ENCODE results near the gene CYP1B1. TPM values are rescaled to one million over a fixed set of nuclear protein-coding genes. Genes with fewer than 3 reads are reported as not detected.

CYP1B1 gene
- total RNA-seq, 1 experiment from 2014 or later = 1.3 TPM

DNA sequence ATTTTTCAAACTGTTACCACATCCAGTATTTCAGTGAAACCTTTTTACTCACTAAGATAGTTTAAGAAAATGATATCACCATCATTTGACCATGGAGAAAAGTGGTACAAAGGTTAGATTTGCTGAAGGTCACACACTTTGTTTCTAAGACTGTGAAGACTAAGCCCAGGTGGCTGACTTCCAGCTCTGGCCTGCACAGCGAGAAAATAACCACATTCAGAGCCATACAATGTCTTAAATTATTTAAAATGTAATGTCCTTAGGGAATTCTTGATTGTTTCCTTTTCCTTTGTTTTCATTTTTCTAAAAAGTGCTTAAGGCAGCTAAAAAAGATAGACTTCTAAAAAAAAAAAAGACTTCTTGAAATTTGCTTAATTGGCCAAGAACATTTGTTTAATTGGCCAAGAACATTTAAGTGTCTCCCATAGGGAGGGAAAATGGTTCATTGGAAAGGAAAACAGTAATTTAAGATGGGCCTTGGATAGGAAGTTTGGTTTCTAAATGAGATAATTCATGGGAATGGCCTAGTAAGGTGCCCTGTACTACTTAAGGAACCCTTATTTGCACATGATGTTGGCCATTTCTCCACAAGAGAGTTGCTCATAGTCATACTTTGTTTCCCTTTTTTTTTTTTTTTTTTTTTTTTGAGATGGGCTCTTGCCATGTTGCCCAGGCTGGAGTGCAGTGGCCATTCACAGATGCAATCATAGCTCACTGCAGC is 45.2 kb downstream of the CYP1B1 start:
- no peaks in the 10 kb centered on the region for H3K36me3 Mint-ChIP-seq (ENCODE audit: insufficient read depth, unreplicated experiment)
- no peak for DNase-seq
- no peaks in the 10 kb centered on the region for H3K4me1 ChIP-seq
- no peaks in the 10 kb centered on the region for H3K9me3 Mint-ChIP-seq (ENCODE audit: unreplicated experiment)
- intact Hi-C loops (cut with micrococcal nuclease; ENCODE audit: unreplicated experiment) = no loop called here
- CTCF ChIA-PET = interaction anchor here (0.7 kb wide), 1 partner anchor 62 kb away, joined by 6 read pairs; no protein-coding TSS in a partner anchor
- H3K27me3 ChIP-seq (replicated peaks; ENCODE audit: control insufficient read depth, insufficient read depth, low read length) = no peaks in the 10 kb centered on the region
- H3K4me3 ChIP-seq (ENCODE audit: low read depth, low read length) = no peak overlapping the region
- H3K4me3 Mint-ChIP-seq (ENCODE audit: unreplicated experiment) = no peak overlapping the region
- no TSS peak for BruUV-seq (replicated peaks)
- H3K9me3 ChIP-seq = no peaks in the 10 kb centered on the region
- POLR2A ChIA-PET = no interaction called here
- H3K4me1 Mint-ChIP-seq (ENCODE audit: low read depth, unreplicated experiment) = no peaks in the 10 kb centered on the region
- peaks cover 9% of the 10 kb centered on the region for H3K27me3 Mint-ChIP-seq (ENCODE audit: insufficient read depth, unreplicated experiment)
- TF ChIP-seq CTCF (IDR thresholded peaks at IDR 0.05; ENCODE audit: insufficient read depth in 1 of 2, low read depth in 1 of 2, low read length in 1 of 2, severe bottlenecking in 1 of 2, unreplicated experiment in 1 of 2) = no peak
- no peaks in the 10 kb centered on the region for H3K36me3 ChIP-seq (ENCODE audit: control insufficient read depth, insufficient read depth, low read length)
- H3K27ac Mint-ChIP-seq (ENCODE audit: unreplicated experiment) = no peak overlapping the region

GRCh38 chr2:38029512-38029911 is 46.4 kb downstream of the CYP1B1 start:
- ChIA-PET CTCF (no interaction called here), POLR2A (no interaction called here)
- H3K4me3 ChIP-seq (ENCODE audit: low read depth, low read length) = no peak overlapping the region
- intact Hi-C loops (cut with micrococcal nuclease; ENCODE audit: unreplicated experiment) = no loop called here
- H3K4me1 ChIP-seq = no peaks in the 10 kb centered on the region
- no peaks in the 10 kb centered on the region for H3K36me3 Mint-ChIP-seq (ENCODE audit: insufficient read depth, unreplicated experiment)
- H3K36me3 ChIP-seq (ENCODE audit: control insufficient read depth, insufficient read depth, low read length) = no peaks in the 10 kb centered on the region
- H3K27me3 ChIP-seq (replicated peaks; ENCODE audit: control insufficient read depth, insufficient read depth, low read length) = no peaks in the 10 kb centered on the region
- no peak overlapping the region for H3K4me3 Mint-ChIP-seq (ENCODE audit: unreplicated experiment)
- no peaks in the 10 kb centered on the region for H3K9me3 ChIP-seq
- H3K4me1 Mint-ChIP-seq (ENCODE audit: low read depth, unreplicated experiment) = no peaks in the 10 kb centered on the region
- H3K27me3 Mint-ChIP-seq (ENCODE audit: insufficient read depth, unreplicated experiment) = peaks cover 12% of the 10 kb centered on the region
- H3K9me3 Mint-ChIP-seq (ENCODE audit: unreplicated experiment) = no peaks in the 10 kb centered on the region
- BruUV-seq (replicated peaks) = no TSS peak
- DNase-seq = no peak
- no peak for TF ChIP-seq CTCF (IDR thresholded peaks at IDR 0.05; ENCODE audit: insufficient read depth in 1 of 2, low read depth in 1 of 2, low read length in 1 of 2, severe bottlenecking in 1 of 2, unreplicated experiment in 1 of 2)
- no peak overlapping the region for H3K27ac Mint-ChIP-seq (ENCODE audit: unreplicated experiment)

- H3K4me1 ChIP-seq = no peaks in the 10 kb centered on the region
- Mint-ChIP-seq H3K36me3 (ENCODE audit: insufficient read depth, unreplicated experiment) (no peaks in the 10 kb centered on the region), H3K4me3 (ENCODE audit: unreplicated experiment) (no peak overlapping the region), H3K27ac (ENCODE audit: unreplicated experiment) (no peak overlapping the region), H3K9me3 (ENCODE audit: unreplicated experiment) (no peaks in the 10 kb centered on the region), H3K27me3 (ENCODE audit: insufficient read depth, unreplicated experiment) (peaks cover 14% of the 10 kb centered on the region), H3K4me1 (ENCODE audit: low read depth, unreplicated experiment) (no peaks in the 10 kb centered on the region)
- H3K9me3 ChIP-seq = no peaks in the 10 kb centered on the region
- POLR2A ChIA-PET = no interaction called here
- H3K27me3 ChIP-seq (replicated peaks; ENCODE audit: control insufficient read depth, insufficient read depth, low read length) = no peaks in the 10 kb centered on the region
- TF ChIP-seq CTCF (IDR thresholded peaks at IDR 0.05; ENCODE audit: insufficient read depth in 1 of 2, low read depth in 1 of 2, low read length in 1 of 2, severe bottlenecking in 1 of 2, unreplicated experiment in 1 of 2) = no peak
- no peaks in the 10 kb centered on the region for H3K36me3 ChIP-seq (ENCODE audit: control insufficient read depth, insufficient read depth, low read length)
- no TSS peak for BruUV-seq (replicated peaks)
- CTCF ChIA-PET = no interaction called here
- intact Hi-C loops (cut with micrococcal nuclease; ENCODE audit: unreplicated experiment) = no loop called here
- DNase-seq = no peak
- no peak overlapping the region for H3K4me3 ChIP-seq (ENCODE audit: low read depth, low read length)
Measured at GRCh38 chr2:38028829-38029228, 47.1 kb downstream of the CYP1B1 start.
